Astrocyte of the spinal cord (primary cell): ENCODE measurements around the gene STK32B.
A peak's percentile ranks its signal among the peaks of the same experiment; 100 is the strongest.

ENCODE experiments used
- DNase-seq: peaks from one replicate; pipeline ENCODE4 v3.0.0; 2011; ENCODE audit warnings: low read depth, low spot score
- H3K4me3 ChIP-seq: 2 replicates; pipeline ENCODE4 v1.5.1; 2011; ENCODE audit warnings: low read depth, mild to moderate bottlenecking, low read length, moderate library complexity
- CTCF ChIP-seq: IDR thresholded peaks from 2 replicates; pipeline ENCODE4 v1.5.1; 2012; ENCODE audit warnings: low read depth, mild to moderate bottlenecking, low read length, inconsistent platforms
- in situ Hi-C: cut with HindIII; loops from 2 replicates; pipeline ENCODE4 v1.10.0; 2017; ENCODE audit warnings: low sequenced_read_pairs

STK32B gene

DNA sequence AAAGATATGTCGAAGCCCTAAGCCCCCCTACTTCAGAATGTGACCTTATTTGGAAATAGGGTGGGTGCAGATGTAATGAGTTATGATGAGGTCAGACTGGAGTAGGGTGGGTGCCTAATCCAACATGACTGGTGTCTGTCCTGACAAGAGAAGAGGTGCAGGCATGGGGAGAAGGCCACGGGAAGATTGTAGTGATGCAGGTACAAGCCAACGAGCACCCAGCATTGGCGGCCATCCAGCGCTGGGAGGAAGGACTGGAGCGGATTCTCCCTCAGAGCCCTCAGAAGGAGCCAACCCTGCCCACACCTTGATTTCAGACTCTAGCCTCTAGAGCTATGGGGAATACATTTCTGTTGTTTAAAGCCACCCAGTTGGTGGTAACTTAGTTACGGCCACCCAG, 419.9 kb downstream of the STK32B start:
- DNase-seq, result no peak

GRCh38 chr4:5471691-5472090, 420.4 kb downstream of the STK32B start:
- in situ Hi-C loops, result no loop called here
- TF ChIP-seq CTCF, result no peak

More for the DNA sequence above, 419.9 kb downstream of the STK32B start:
- H3K4me3 ChIP-seq, result no peak overlapping the region
- TF ChIP-seq CTCF, result no peak
- in situ Hi-C loops, result no loop called here

GRCh38 chr4:5472160-5472591, 420.9 kb downstream of the STK32B start:
- in situ Hi-C loops, result no loop called here
- H3K4me3 ChIP-seq, result no peak overlapping the region
- DNase-seq, result no peak
- no peak for TF ChIP-seq CTCF

More at GRCh38 chr4:5471691-5472090, 420.4 kb downstream of the STK32B start:
- H3K4me3 ChIP-seq, result no peak overlapping the region
- no peak for DNase-seq

- DNase-seq, result no peak
- no peak for TF ChIP-seq CTCF
- in situ Hi-C loops, result no loop called here
- H3K4me3 ChIP-seq, result no peak overlapping the region
These were observed 421.8 kb downstream of the STK32B start for GRCh38 chr4:5473125-5473524.

DNA sequence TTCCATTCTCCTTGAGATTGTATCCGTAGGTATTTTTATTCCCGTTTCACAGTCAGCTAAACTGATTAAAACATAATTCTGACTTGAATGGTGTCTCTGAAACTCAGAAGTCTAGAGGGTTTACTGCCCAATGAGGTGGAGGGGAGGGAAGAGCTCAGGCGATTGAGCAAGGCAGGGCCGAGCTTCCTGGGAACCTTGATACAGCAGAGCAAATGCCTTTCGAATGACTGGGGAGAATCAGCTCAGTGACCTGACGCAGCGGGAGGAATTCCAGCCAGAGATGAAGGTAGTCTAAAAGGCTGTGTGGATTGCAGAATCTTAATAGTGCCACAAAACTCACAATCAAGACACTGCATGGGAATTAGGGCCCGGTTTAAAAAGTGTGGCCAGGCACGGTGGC, 423.5 kb downstream of the STK32B start:
- no peak for TF ChIP-seq CTCF
- no peak overlapping the region for H3K4me3 ChIP-seq
- peak; percentile 5 for DNase-seq
- in situ Hi-C loops, result no loop called here

GRCh38 chr4:5477613-5478012, 426.3 kb downstream of the STK32B start:
- TF ChIP-seq CTCF, result no peak
- no peak overlapping the region for H3K4me3 ChIP-seq
- in situ Hi-C loops, result no loop called here
- DNase-seq, result no peak

- DNase-seq, result no peak
- TF ChIP-seq CTCF, result no peak
- no peak overlapping the region for H3K4me3 ChIP-seq
- in situ Hi-C loops, result no loop called here
These were observed 426.9 kb downstream of the STK32B start for GRCh38 chr4:5478169-5478568.
